Measurements from ENCODE around the gene TCL1A.

Gene TCL1A

DNA sequence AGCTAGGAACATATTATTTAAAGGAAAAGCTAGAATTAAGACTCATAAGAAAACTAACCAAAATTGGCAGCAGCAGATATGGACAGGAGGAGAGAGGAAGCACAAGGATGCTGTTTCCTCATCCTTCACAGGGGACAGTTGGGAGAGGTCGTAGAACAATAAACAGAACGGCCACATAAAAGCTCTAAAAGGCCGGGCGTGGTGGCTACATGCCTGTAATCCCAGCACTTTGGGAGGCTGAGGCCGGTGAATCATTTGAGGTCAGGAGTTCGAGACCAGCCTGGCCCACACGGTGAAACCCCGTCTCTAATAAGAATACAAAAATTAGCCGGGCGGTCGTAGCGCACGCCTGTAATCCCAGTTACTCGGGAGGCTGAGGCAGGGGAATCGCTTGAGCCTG lies 17.2 kb downstream of the TCL1A start:
- no peak for ATAC-seq
- no peak for DNase-seq
- no peaks in the 10 kb centered on the region for H3K9me3 Mint-ChIP-seq
- H3K4me3 Mint-ChIP-seq: no peak overlapping the region
- no peaks in the 10 kb centered on the region for H3K36me3 Mint-ChIP-seq (ENCODE audit: low read depth)
- peaks cover 22% of the 10 kb centered on the region for H3K4me1 Mint-ChIP-seq
- peak overlapping the region; percentile 32 for H3K27ac Mint-ChIP-seq
- peaks cover 23% of the 10 kb centered on the region for H3K27me3 Mint-ChIP-seq

DNA sequence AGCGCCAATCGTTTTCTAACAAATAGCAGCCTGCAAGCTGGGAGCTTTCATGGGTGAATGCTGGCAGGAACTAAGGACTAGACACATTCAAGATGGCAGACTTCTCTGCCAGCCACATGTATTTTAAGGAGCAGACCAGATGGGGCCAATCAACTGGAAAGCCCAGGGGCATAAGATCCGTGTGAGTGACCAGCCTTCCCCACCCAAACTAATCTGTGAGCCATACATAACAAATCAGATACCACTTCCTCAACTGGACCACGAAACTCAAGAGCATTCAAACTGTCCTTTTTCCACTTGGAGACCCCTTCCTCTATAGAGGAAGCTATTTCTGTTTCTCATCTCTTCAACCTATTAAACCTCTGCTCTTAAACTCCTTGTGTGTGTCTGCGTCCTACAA lies 18.0 kb downstream of the TCL1A start:
- ATAC-seq (no peak), DNase-seq (no peak)
- Mint-ChIP-seq H3K9me3 (no peaks in the 10 kb centered on the region), H3K4me3 (no peak overlapping the region), H3K36me3 (ENCODE audit: low read depth) (no peaks in the 10 kb centered on the region), H3K4me1 (peaks cover 21% of the 10 kb centered on the region), H3K27ac (peak overlapping the region; percentile 32), H3K27me3 (peaks cover 20% of the 10 kb centered on the region)

DNA sequence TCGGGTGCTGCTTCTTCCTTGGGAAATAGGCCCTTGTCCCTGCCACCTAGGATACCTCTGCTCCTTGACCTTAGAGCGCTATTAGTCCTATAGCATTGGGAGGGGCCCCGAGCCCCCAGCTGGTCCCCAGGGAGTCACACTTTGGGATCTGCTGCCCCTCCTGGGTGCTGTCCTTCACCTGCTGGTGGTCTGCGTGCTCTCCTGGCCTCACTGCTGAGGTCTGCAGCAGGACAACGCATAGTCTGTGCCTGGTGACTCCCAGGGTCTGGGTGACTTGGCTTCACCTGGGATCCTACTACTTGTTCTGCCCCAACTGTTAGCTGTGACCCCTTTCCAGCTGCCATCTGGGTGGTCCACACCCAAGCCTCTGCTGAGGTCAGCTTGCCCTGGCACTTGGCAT lies 18.9 kb downstream of the TCL1A start:
- Mint-ChIP-seq H3K4me1 (peaks cover 20% of the 10 kb centered on the region), H3K27ac (no peak overlapping the region), H3K36me3 (ENCODE audit: low read depth) (no peaks in the 10 kb centered on the region), H3K4me3 (no peak overlapping the region), H3K27me3 (peaks cover 17% of the 10 kb centered on the region), H3K9me3 (no peaks in the 10 kb centered on the region)
- ATAC-seq: no peak
- DNase-seq: no peak

DNA sequence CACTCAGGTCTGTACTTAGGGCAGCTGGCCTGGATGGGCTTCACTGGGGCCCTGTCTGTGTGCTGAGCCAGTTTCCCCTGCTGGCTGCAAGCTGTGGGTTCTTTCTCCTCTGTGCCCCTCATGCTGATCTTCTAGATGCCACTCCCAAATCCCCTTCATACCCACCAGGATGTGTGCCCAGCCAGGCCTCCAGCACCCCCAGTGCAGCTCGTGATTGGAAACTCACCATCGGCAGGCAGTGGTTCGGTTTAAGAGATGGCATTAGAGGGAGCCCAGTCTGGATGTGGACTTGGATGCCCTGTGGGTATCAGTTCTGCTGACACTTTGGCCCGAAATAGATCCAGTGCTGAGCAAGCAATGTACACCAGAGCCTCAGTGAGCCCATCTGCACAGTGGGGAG lies 21.8 kb downstream of the TCL1A start:
- Mint-ChIP-seq H3K4me3 (no peak overlapping the region), H3K9me3 (no peaks in the 10 kb centered on the region), H3K27ac (no peak overlapping the region), H3K36me3 (ENCODE audit: low read depth) (no peaks in the 10 kb centered on the region), H3K27me3 (peaks cover 10% of the 10 kb centered on the region), H3K4me1 (peaks cover 10% of the 10 kb centered on the region)
- ATAC-seq: no peak
- no peak for DNase-seq

DNA sequence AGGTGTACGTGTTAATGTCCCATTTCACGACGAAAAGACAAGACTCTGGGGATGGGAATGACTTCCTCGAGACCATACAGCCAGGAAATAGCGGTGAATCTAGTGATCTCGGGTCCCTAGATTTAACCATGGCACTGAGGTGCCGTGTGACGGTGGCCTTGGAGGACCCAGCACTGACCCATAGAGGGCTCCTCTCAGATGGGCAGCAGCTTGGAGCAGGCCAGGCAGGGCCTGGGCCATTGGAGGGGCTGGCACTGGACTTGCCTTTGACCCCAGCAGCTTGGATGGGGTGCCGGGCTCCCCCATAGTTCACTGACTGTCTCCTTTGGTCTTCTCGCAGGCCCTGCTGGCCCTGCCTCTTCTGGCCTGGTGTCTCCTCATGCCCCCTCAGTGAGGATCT lies 22.3 kb downstream of the TCL1A start:
- Mint-ChIP-seq H3K4me1 (peaks cover 10% of the 10 kb centered on the region), H3K27me3 (peaks cover 9% of the 10 kb centered on the region), H3K4me3 (no peak overlapping the region), H3K27ac (no peak overlapping the region), H3K9me3 (no peaks in the 10 kb centered on the region), H3K36me3 (ENCODE audit: low read depth) (no peaks in the 10 kb centered on the region)
- ATAC-seq (no peak), DNase-seq (no peak)

DNA sequence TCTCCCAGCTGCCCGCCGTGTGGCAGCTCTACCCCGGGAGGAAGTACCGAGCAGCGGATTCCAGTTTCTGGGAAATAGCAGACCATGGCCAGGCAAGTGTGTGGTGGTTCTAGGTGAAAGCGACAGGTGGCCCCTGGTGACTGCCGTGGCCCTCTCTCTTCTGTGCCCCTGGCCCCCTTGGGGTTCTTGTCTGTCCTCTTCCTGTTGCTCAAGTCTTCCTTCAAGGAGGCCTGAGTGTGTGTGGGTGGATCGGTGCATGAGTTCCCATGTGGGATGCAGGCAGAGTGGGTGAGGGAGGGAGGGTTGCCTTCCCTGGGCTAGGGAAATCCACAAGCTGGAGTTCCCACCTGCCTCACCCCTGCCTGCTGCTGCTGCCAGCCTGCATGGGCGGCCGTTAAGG lies 23.1 kb downstream of the TCL1A start:
- no peak overlapping the region for H3K4me3 Mint-ChIP-seq
- H3K27ac Mint-ChIP-seq: no peak overlapping the region
- H3K9me3 Mint-ChIP-seq: no peaks in the 10 kb centered on the region
- ATAC-seq (no peak), DNase-seq (no peak)
- no peaks in the 10 kb centered on the region for H3K36me3 Mint-ChIP-seq (ENCODE audit: low read depth)
- H3K4me1 Mint-ChIP-seq: peaks cover 6% of the 10 kb centered on the region
- peaks cover 7% of the 10 kb centered on the region for H3K27me3 Mint-ChIP-seq

DNA sequence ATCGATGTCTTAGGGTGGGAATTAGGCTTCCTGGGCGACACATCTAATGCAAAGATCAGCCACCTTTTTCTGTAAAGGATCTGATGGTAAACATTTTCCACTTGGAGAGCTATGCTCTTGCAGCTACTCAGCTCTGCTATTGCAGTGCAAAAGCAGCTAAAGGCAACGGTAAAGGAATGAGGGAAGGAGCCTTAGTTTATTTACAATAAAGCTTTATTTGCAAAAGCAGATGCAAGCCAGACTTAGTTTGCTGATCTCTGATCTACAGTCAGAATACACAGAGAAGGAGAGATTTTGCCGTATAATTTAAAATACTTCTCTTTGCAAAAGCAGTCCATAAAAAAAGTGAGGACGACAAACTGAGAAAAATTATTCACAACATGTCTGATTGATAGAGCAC lies 24.5 kb downstream of the TCL1A start:
- Mint-ChIP-seq H3K27ac (no peak overlapping the region), H3K4me3 (no peak overlapping the region), H3K4me1 (peaks cover 4% of the 10 kb centered on the region)

DNA sequence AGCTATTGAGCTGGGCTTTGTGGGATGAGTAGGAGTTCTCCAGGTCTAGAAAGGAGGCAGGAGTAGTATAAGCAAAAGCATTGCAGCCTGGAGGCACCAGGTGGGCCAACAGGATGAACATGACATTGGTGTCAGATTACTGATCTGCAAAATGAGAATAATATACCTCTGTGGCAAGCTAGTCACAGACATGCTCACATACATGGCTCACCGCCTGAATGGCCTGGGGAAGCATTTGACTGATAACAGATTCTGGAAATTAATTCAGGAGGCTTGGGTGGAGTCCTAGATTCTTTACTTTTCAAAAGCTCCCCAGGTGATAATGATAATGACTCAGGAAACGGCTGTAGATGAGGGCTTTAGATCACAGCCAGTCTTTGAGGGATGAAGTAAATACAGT lies 27.0 kb downstream of the TCL1A start:
- H3K4me3 Mint-ChIP-seq: no peak overlapping the region
- H3K27ac Mint-ChIP-seq: no peak overlapping the region
- ATAC-seq (no peak), DNase-seq (no peak)
- H3K4me1 Mint-ChIP-seq: no peaks in the 10 kb centered on the region
- H3K9me3 Mint-ChIP-seq: no peaks in the 10 kb centered on the region
- H3K36me3 Mint-ChIP-seq (ENCODE audit: low read depth): no peaks in the 10 kb centered on the region
- peaks cover 5% of the 10 kb centered on the region for H3K27me3 Mint-ChIP-seq

More for the DNA sequence above, 24.5 kb downstream of the TCL1A start:
- no peaks in the 10 kb centered on the region for H3K9me3 Mint-ChIP-seq
- peaks cover 7% of the 10 kb centered on the region for H3K27me3 Mint-ChIP-seq
- DNase-seq (no peak), ATAC-seq (no peak)
- H3K36me3 Mint-ChIP-seq (ENCODE audit: low read depth): no peaks in the 10 kb centered on the region

DNA sequence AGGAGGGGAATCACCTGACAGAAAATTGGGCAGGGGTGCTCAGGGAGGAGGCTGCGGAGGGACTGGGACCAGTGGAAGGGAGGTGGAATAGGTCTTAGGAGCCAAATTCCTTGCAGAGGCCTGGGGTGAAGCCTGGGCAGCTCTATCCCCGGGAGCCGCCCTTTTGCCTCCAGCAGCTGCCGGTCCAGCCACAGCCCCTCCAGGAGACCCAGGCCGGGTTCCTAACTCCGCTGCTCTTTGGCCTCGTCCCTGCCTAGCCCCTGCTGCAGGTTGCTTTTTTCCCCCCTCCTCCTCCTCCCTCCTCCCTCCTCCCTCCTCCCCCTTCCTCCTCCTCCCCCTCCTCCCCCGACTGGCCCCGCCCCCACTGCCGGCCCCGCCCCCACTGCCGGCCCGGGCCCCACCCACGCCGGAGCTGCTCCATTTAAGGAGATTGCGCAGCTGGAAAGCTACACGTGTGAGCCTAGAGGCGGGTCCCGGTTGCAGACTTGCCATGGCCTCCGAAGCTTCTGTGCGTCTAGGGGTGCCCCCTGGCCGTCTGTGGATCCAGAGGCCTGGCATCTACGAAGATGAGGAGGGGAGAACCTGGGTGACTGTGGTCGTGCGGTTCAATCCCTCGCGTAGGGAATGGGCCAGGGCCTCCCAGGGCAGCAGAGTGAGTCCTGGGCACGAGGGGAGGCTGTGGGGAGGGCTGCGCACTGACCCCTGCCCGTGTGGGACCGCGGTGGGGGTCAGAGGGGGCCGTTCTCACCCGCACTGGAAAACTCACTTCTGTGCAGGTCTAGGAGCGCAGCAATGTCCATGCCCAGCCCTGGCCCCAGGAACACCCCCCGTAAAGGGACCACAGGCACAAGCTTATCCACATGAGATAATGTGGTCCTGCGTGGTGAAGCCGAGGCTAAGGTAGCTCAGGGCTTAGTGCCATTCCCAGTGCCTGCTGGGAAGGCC lies 27.7 kb downstream of the TCL1A start, which contains the start of gene TCL1B:
TCL1B (plus strand) TSS at position 449 of the 945 bp plus-strand sequence; CDS start at position 491, 42 bp downstream.
- Mint-ChIP-seq H3K9me3 (no peaks in the 10 kb centered on the region), H3K36me3 (ENCODE audit: low read depth) (no peaks in the 10 kb centered on the region), H3K27ac (no peak within 1 kb of the TSS), H3K4me3 (no peak within 1 kb of the TSS), H3K4me1 (no peaks in the 10 kb centered on the region), H3K27me3 (peaks cover 5% of the 10 kb centered on the region)
- ATAC-seq: no peak
- DNase-seq: no peak

DNA sequence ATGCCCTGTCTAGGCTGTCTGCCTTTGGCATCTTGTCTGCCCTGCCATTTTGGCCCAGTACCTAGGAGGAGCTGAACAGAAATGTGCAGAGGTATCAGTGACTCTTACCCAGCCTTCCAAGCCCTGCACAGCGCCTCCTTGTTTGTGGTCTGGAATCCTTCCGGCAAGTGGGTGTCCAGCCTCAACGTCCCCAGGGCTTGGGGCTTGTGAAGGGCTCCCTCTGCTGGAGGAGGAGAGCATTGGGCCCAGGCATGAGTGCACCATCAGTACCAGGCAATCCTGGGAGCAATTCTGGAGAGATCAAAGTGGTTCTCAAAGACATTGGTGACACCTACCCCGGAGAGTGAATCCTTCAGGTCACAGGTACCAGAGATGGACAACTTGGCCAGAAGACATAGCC lies 30.1 kb downstream of the TCL1A start:
- Mint-ChIP-seq H3K9me3 (no peaks in the 10 kb centered on the region), H3K36me3 (ENCODE audit: low read depth) (no peaks in the 10 kb centered on the region), H3K27me3 (peaks cover 5% of the 10 kb centered on the region), H3K4me1 (no peaks in the 10 kb centered on the region), H3K27ac (no peak overlapping the region), H3K4me3 (no peak overlapping the region)
- no peak for ATAC-seq
- DNase-seq: peak; percentile 25

DNA sequence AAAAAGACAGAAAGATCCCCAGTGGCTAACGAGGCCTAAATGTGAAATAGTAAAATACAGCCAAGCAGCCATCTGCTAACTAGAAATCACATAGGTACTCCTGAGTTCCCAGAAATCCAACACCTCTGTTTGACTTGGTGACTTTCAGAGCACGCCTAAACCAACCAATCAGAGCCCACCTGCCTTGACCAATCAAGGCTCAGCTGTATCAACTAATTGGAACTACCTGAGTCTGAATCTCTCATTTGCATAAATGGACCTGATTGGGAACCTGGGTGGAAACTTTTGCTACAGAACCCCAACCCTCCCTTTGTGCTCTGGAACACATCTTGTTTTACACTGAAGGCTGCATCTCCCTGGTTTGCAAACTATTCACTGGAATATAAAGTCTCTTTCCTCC lies 32.8 kb downstream of the TCL1A start:
- Mint-ChIP-seq H3K4me1 (no peaks in the 10 kb centered on the region), H3K27me3 (peaks cover 8% of the 10 kb centered on the region), H3K9me3 (no peaks in the 10 kb centered on the region), H3K4me3 (no peak overlapping the region), H3K36me3 (ENCODE audit: low read depth) (no peaks in the 10 kb centered on the region), H3K27ac (no peak overlapping the region)
- DNase-seq (no peak), ATAC-seq (no peak)

DNA sequence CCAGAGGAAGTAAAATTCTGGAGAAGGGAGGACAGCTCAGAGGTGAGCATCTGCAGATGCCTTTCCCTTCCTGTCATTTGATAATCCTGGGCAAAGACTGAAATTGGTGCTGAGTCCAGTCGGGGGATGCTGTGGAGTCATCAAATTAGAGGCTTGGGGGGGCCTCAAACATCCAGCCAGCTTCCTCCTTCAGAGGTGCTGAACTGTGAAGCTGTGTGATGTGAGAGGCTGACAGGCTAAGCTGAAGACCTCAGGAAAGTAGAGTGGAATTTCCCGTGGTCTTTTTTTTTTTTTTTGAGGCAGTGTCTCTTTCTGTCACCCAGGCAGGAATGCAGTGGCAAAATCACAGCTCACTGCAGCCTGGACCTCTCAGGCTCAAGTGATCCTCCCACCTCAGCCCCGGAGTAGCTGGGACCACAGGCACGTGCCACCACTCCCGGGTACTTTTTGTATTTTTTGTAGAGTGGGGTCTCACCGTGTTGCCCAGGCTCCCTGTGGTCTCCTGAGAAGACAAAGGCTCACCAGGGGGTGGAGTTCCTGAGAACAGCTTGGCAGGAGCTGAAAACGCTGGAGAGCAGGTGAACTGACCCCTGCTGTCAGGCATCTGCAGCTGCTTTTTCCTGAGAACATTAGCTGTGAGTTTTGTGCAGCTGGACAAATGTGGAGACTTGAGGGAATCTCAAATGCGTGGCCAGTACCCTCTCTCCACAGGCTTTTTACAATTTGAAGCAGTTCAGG lies 33.8 kb downstream of the TCL1A start:
- Mint-ChIP-seq H3K4me1 (no peaks in the 10 kb centered on the region), H3K4me3 (no peak overlapping the region), H3K27ac (no peak overlapping the region), H3K9me3 (no peaks in the 10 kb centered on the region), H3K27me3 (peaks cover 10% of the 10 kb centered on the region), H3K36me3 (ENCODE audit: low read depth) (no peaks in the 10 kb centered on the region)
- DNase-seq (no peak), ATAC-seq (no peak)

DNA sequence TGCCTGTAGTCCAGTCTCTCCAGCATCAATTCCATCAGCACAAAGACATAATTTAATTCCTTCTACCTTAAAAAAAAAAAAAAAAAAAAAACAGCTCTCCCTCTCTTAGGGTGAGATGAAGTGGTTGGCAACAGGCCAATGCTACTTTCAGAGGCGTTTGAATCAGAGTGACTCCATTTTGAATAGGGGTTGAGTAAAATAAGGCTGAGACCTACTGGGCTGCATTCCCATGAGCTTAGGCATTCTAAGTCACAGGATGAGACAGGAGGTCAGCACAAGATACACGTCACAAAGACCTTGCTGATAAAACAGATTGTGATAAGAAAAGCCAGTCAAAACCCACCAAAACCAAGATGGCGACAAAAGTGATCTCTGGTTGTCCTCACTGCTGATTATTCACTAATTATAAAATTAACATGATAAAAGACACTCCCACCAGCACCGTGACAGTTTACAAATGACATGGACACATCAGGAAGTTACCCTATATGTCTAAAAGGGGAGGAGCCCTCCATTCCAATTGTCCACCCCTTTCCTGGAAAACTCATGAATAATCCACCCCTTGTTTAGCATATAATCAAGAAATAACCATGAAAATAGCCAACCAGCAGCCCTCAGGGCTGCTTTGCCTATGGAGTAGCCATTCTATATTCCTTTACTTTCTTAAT lies 34.6 kb downstream of the TCL1A start:
- DNase-seq: no peak
- no peaks in the 10 kb centered on the region for H3K36me3 Mint-ChIP-seq (ENCODE audit: low read depth)
- ATAC-seq: no peak
- H3K9me3 Mint-ChIP-seq: no peaks in the 10 kb centered on the region
- no peak overlapping the region for H3K4me3 Mint-ChIP-seq
- no peak overlapping the region for H3K27ac Mint-ChIP-seq
- H3K4me1 Mint-ChIP-seq: no peaks in the 10 kb centered on the region
- peaks cover 12% of the 10 kb centered on the region for H3K27me3 Mint-ChIP-seq

DNA sequence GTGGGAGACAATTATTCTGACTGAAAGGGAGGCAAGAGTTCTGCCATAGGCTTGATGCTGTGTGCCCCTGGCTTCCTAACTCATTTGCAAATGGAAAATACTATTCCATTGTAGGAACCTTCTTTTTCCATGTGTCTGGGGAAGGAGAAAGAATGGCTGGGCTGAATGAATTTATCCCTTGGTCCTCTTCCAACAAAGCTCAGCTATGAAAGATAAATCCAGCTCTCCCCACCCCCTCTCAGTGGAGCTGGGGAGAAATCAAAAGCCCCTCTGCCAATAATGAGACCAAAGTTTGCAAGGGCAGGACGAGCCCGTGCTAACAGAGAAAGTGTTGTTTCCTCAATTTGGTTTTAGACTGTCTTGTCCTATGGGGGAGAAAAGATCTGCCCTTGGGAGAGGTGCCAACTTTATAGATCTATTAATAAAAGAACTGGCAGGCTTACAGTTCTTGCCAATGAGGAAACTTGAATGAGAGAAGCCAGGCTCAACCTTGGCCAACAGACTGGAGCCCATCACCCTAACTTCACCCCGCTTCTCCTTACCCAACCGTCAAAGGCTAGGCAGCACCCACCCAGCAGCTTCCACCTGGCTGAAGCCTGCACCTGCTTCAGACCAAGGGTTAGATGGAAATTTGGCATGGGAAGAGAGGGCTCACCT lies 36.6 kb downstream of the TCL1A start:
- DNase-seq: no peak
- no peaks in the 10 kb centered on the region for H3K36me3 Mint-ChIP-seq (ENCODE audit: low read depth)
- no peak overlapping the region for H3K27ac Mint-ChIP-seq
- peaks cover 8% of the 10 kb centered on the region for H3K27me3 Mint-ChIP-seq
- ATAC-seq: no peak
- H3K4me3 Mint-ChIP-seq: no peak overlapping the region
- no peaks in the 10 kb centered on the region for H3K4me1 Mint-ChIP-seq
- no peaks in the 10 kb centered on the region for H3K9me3 Mint-ChIP-seq

Data from activated naive CD8-positive, alpha-beta T cell treated with anti-CD3 and anti-CD28 coated beads, Interleukin-2, amount 50 U/mL, for 24 hours (primary cell).